Upper lobe of right lung (tissue), 1 donor: ENCODE measurements around the gene STX8. TPM values are rescaled to one million over a fixed set of nuclear protein-coding genes. Genes with fewer than 3 reads are reported as not detected.
A peak's percentile ranks its signal among the peaks of the same experiment; 100 is the strongest.

Experiments
- ATAC-seq: fragments of 200-7000 bp; cut with Tn5 transposase; one replicate; pipeline ENCODE4 v1.9.1; 2020; ENCODE audit warnings: mild to moderate bottlenecking, moderate library complexity
- DNase-seq: peaks from one replicate; pipeline ENCODE4 v3.0.0-alpha.2; 2020
- H3K27ac ChIP-seq: fragments of 200-600 bp; one replicate; pipeline ENCODE4 v1.8.0; 2022
- H3K27me3 ChIP-seq: fragments of 200-600 bp; one replicate; pipeline ENCODE4 v1.8.0; 2022; ENCODE audit warnings: mild to moderate bottlenecking
- H3K36me3 ChIP-seq: fragments of 200-600 bp; one replicate; pipeline ENCODE4 v1.8.0; 2022
- H3K4me1 ChIP-seq: fragments of 200-600 bp; one replicate; pipeline ENCODE4 v1.8.0; 2022
- H3K4me3 ChIP-seq: fragments of 200-600 bp; one replicate; pipeline ENCODE4 v1.8.0; 2022; ENCODE audit warnings: mild to moderate bottlenecking
- H3K9me3 ChIP-seq: fragments of 200-600 bp; one replicate; pipeline ENCODE4 v1.8.0; 2022
- CTCF ChIP-seq: fragments of 200-600 bp; IDR thresholded peaks from one replicate; pipeline ENCODE4 v1.8.0; 2022; ENCODE audit warnings: antibody characterized with exemption
- intact Hi-C: fragments of 100-400 bp; cut with DNase I; formaldehyde crosslinking; loops from one replicate; pipeline ENCODE4 v1.11.0; 2022
- total RNA-seq: library from RNA; stranded (reverse); fragmentation: NEBNext Ultra II Directional; extraction: Animal tissue kit (Norgen Biotek cat#: 25700); gene quantifications from one replicate; pipeline ENCODE4 v1.2.1, GENCODE V29; 2021
- donor health status: DM: no; HTN: yes; CAD: no; lungs with severe emphysema.

STX8 gene
- total RNA-seq, 1 donor from 2014 or later = 52.5 TPM

GRCh38 chr17:9406046-9406606 lies 169.5 kb downstream of the STX8 start:
- Histone ChIP-seq H3K9me3 (no peaks in the 10 kb centered on the region), H3K4me1 (no peaks in the 10 kb centered on the region), H3K27me3 (no peaks in the 10 kb centered on the region), H3K4me3 (no peak overlapping the region), H3K27ac (no peak overlapping the region), H3K36me3 (no peaks in the 10 kb centered on the region)
- ATAC-seq (no peak), DNase-seq (no peak)
- TF ChIP-seq CTCF = no peak
- intact Hi-C loops = no loop called here

- no peak for TF ChIP-seq CTCF
- DNase-seq = no peak
- no peaks in the 10 kb centered on the region for H3K9me3 ChIP-seq
- ATAC-seq = no peak
- H3K36me3 ChIP-seq = no peaks in the 10 kb centered on the region
- no peaks in the 10 kb centered on the region for H3K27me3 ChIP-seq
- no peak overlapping the region for H3K4me3 ChIP-seq
- intact Hi-C loops = no loop called here
- H3K27ac ChIP-seq = no peak overlapping the region
- H3K4me1 ChIP-seq = no peaks in the 10 kb centered on the region
Measured at GRCh38 chr17:9403257-9403656, 172.4 kb downstream of the STX8 start.

DNA sequence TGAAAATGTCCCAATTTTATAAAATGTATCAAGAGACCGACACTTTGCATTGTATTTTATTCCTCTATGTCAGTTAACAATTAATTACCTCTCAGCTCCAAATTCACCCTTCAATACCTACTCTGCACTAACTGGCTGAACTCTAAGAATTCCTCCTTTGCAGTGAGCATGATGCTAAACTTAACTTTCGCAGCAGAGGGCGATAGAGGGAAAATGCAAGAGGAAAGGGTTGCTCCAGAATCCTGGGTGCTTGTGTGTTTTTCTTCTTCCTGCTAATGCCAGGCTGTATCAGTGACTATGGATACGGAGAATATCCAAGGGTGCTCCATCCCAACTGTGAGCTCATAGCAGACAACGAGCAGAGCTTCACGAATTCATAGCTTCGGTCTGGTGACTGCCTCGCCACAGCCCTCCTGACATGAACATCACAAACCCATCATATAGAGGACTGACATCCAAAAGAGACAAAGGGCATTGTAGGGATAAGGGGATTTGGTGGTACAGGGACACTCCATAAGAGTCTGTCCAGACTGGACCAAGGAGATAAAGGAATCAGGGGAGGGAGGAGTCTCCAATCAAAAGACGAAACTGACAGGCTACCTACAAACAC lies 172.9 kb downstream of the STX8 start:
- ATAC-seq = no peak

DNA sequence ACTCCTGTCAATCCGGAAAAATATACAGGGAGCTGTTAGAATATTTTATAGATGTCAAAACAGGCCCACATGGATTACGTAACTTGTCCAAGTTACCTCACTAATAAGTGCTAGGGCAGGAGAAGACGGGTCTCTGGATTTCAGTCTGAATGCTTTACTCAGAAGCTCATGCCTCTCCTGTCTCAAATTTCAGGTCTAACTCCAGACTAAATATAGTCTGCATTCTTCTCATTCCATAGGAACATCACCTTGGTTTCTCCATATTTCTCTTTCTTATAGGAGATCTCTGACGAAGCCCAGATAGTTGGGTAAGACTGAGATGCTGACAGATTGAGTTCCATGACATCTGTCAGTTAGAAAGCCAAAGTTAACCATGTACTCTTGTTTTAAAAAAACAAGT lies 174.2 kb downstream of the STX8 start:
- intact Hi-C loops = no loop called here
- ATAC-seq (no peak), DNase-seq (no peak)
- no peaks in the 10 kb centered on the region for H3K36me3 ChIP-seq
- H3K4me1 ChIP-seq = no peaks in the 10 kb centered on the region
- no peak overlapping the region for H3K4me3 ChIP-seq
- no peaks in the 10 kb centered on the region for H3K9me3 ChIP-seq
- TF ChIP-seq CTCF = no peak
- no peaks in the 10 kb centered on the region for H3K27me3 ChIP-seq
- no peak overlapping the region for H3K27ac ChIP-seq

More for the DNA sequence above, 172.9 kb downstream of the STX8 start:
- intact Hi-C loops = no loop called here
- no peak overlapping the region for H3K27ac ChIP-seq
- peak; percentile 41 for TF ChIP-seq CTCF
- no peaks in the 10 kb centered on the region for H3K36me3 ChIP-seq
- DNase-seq = no peak
- H3K4me1 ChIP-seq = no peaks in the 10 kb centered on the region
- no peaks in the 10 kb centered on the region for H3K27me3 ChIP-seq
- no peak overlapping the region for H3K4me3 ChIP-seq
- H3K9me3 ChIP-seq = no peaks in the 10 kb centered on the region

- no peaks in the 10 kb centered on the region for H3K27me3 ChIP-seq
- no peaks in the 10 kb centered on the region for H3K4me1 ChIP-seq
- H3K9me3 ChIP-seq = no peaks in the 10 kb centered on the region
- no peak overlapping the region for H3K4me3 ChIP-seq
- ATAC-seq (peak; percentile 94), DNase-seq (no peak)
- intact Hi-C loops = no loop called here
- no peak for TF ChIP-seq CTCF
- H3K27ac ChIP-seq = no peak overlapping the region
- no peaks in the 10 kb centered on the region for H3K36me3 ChIP-seq
Measured at GRCh38 chr17:9389111-9389527, 186.5 kb downstream of the STX8 start.

DNA sequence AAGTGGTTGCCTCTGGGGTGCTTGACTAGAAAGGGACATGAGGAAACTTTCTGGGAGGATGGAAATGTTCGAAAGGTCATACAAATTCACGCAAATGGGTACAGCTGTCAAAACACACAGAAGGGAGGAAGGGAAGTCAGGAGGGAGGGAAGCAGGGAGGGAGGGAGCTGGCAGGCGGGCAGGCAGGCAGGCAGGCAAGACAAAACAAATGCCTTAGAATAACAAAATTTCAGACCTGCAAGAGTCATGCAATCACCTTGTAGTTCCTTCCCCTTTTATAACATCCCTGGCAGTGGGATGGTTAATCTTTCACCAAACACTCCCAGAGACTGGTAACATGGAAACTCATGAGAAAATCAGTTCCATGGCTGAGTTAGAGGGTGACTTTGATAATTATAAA lies 189.2 kb downstream of the STX8 start:
- no peak for TF ChIP-seq CTCF

More for the DNA sequence above, 189.2 kb downstream of the STX8 start:
- no peak overlapping the region for H3K4me3 ChIP-seq
- ATAC-seq (no peak), DNase-seq (no peak)
- H3K9me3 ChIP-seq = no peaks in the 10 kb centered on the region
- intact Hi-C loops = no loop called here
- no peak overlapping the region for H3K27ac ChIP-seq
- no peaks in the 10 kb centered on the region for H3K27me3 ChIP-seq
- H3K36me3 ChIP-seq = no peaks in the 10 kb centered on the region
- no peaks in the 10 kb centered on the region for H3K4me1 ChIP-seq
